Parathyroid adenoma (tissue), 2 donors: ENCODE results near the gene PRX.
"Not testable (repeated sequence)": the region's sequence is repeated elsewhere in the genome, so short reads cannot be mapped to it uniquely, and the experiment has no call there.

Experiments used
- H2AFZ ChIP-seq: fragments of 300-600 bp; sonication (generic); one replicate; pipeline ENCODE4 v1.7.0; 2017; ENCODE audit warnings: antibody characterized with exemption, mild to moderate bottlenecking
- H3K27ac ChIP-seq: fragments of 300-600 bp; sonication (generic); one replicate; pipeline ENCODE4 v1.7.0; 2017
- H3K27me3 ChIP-seq: fragments of 300-600 bp; sonication (generic); one replicate; pipeline ENCODE4 v1.7.0; 2017; ENCODE audit warnings: low read length; ENCODE audit not compliant: control insufficient read depth, insufficient read depth
- H3K36me3 ChIP-seq: fragments of 300-600 bp; sonication (generic); one replicate; pipeline ENCODE4 v1.7.0; 2017; ENCODE audit warnings: low read length; ENCODE audit not compliant: control insufficient read depth, insufficient read depth
- H3K4me1 ChIP-seq: fragments of 300-600 bp; sonication (generic); one replicate; pipeline ENCODE4 v1.7.0; 2017; ENCODE audit warnings: control low read depth
- H3K4me2 ChIP-seq: fragments of 300-600 bp; sonication (generic); one replicate; pipeline ENCODE4 v1.7.0; 2017; ENCODE audit warnings: low read length
- H3K4me3 ChIP-seq: fragments of 300-600 bp; sonication (generic); one replicate; pipeline ENCODE4 v1.7.0; 2017; ENCODE audit warnings: low read depth, low read length
- H3K79me2 ChIP-seq: fragments of 300-600 bp; sonication (generic); one replicate; pipeline ENCODE4 v1.7.0; 2017; ENCODE audit warnings: control low read depth
- H3K9ac ChIP-seq: fragments of 300-600 bp; sonication (generic); one replicate; pipeline ENCODE4 v1.7.0; 2017; ENCODE audit warnings: mild to moderate bottlenecking
- H3K9me3 ChIP-seq: fragments of 300-600 bp; sonication (generic); one replicate; pipeline ENCODE4 v1.7.0; 2017; ENCODE audit warnings: low read length; ENCODE audit not compliant: control insufficient read depth
- TF ChIP-seq, protein P1 (sequence below): fragments of 300-600 bp; sonication (generic); IDR thresholded peaks from one replicate; pipeline ENCODE4 v1.7.0; 2017; ENCODE audit warnings: antibody characterized with exemption, mild to moderate bottlenecking
- donor health status: primary hyperparathyroidism.

The PRX gene

DNA sequence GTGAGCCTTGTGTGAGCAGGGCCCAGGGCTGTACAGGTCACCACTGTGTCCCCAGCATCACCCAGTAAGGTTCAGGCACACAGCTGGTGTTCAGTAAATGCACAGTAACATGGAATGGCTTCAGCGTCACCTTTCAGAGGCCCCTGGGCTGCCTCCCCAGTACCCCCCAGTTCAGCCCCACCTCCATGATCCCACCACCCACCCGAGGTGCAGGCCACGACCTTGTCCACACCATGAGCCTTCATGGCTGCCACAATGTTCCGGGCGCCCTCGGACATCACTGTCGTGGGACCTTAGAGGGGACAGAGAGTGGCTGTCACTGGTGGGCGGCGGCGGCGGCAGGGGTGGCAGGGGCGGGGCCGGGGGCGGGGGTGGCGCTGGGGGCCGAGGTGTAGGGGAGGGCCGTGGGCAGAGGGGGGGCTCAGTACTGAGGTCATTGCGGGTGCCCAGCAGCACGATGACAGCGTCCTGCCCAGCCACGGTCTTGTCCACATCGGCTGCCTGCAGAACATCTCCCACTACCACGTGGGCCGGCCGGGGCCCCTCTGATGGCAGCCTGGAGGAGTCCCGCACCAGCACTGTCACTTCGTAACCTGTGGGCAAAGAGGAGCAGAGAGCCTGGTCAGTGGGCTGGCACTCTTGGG, 44.9 kb upstream of the PRX start:
- Histone ChIP-seq H3K4me1 (no peaks in the 10 kb centered on the region), H3K4me3 (no peak overlapping the region), H3K27me3 (no peaks in the 10 kb centered on the region), H2AFZ (no peak overlapping the region), H3K27ac (no peak overlapping the region), H3K9ac (no peak overlapping the region), H3K4me2 (no peak overlapping the region), H3K79me2 (no peaks in the 10 kb centered on the region), H3K9me3 (no peaks in the 10 kb centered on the region), H3K36me3 (no peaks in the 10 kb centered on the region)
- TF ChIP-seq, protein P1, sequence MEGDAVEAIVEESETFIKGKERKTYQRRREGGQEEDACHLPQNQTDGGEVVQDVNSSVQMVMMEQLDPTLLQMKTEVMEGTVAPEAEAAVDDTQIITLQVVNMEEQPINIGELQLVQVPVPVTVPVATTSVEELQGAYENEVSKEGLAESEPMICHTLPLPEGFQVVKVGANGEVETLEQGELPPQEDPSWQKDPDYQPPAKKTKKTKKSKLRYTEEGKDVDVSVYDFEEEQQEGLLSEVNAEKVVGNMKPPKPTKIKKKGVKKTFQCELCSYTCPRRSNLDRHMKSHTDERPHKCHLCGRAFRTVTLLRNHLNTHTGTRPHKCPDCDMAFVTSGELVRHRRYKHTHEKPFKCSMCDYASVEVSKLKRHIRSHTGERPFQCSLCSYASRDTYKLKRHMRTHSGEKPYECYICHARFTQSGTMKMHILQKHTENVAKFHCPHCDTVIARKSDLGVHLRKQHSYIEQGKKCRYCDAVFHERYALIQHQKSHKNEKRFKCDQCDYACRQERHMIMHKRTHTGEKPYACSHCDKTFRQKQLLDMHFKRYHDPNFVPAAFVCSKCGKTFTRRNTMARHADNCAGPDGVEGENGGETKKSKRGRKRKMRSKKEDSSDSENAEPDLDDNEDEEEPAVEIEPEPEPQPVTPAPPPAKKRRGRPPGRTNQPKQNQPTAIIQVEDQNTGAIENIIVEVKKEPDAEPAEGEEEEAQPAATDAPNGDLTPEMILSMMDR: no peak

DNA sequence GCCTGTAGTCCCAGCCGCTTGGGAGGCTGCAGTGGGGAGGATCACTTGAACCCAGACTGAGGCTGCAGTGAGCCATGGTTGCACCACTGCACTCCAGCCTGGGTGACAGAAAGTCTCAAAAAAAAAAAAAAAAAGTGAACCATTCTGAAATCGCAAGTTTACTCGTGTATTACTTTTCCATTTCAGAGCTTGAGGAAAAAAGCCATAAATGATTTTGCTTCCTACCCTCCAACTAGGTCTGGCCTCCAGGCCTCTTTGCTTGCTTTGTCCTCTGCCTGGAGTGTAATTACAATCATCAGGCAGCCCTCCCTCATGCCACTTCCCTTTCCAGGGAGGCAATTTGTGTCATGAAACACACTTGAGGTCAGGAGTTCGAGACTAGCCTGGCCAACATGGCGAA, 43.9 kb upstream of the PRX start:
- Histone ChIP-seq H3K27ac (no peak overlapping the region), H3K27me3 (no peaks in the 10 kb centered on the region), H3K4me3 (no peak overlapping the region), H3K9me3 (no peaks in the 10 kb centered on the region), H3K79me2 (no peaks in the 10 kb centered on the region), H2AFZ (no peak overlapping the region), H3K9ac (no peak overlapping the region), H3K4me2 (no peak overlapping the region), H3K36me3 (no peaks in the 10 kb centered on the region), H3K4me1 (no peaks in the 10 kb centered on the region)
- TF ChIP-seq, protein P1: no peak

GRCh38 chr19:40453943-40454342, 40.8 kb upstream of the PRX start:
- H3K36me3 ChIP-seq, H3K27me3 ChIP-seq, H3K79me2 ChIP-seq, H3K4me2 ChIP-seq, H3K27ac ChIP-seq, H3K9ac ChIP-seq, H3K4me1 ChIP-seq, H3K9me3 ChIP-seq, H3K4me3 ChIP-seq, H2AFZ ChIP-seq: not testable (repeated sequence)

GRCh38 chr19:40453151-40453735, 40.1 kb upstream of the PRX start:
- TF ChIP-seq, protein P1: no peak
- no peak overlapping the region for H3K4me2 ChIP-seq

DNA sequence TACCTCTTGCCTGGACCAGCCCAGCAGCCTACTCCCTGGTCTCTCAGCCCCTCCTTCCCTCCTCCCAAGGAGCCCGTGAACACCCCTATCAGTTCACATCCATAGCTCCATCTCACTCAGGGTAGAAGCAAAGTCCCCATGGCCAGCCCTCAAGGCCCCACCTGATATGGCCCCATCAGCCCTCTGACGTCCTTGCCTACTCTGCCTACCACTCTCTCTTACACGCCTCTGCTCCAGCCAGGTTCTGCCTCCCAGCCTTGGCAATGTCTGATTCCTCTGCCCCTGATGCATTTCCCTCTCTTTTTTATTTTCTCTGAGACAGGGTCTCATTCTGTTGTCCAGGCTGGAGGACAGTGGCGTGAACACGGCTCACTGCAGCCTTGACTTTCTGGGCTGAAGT, 38.8 kb upstream of the PRX start:
- Histone ChIP-seq H3K4me1 (no peaks in the 10 kb centered on the region), H3K36me3 (no peaks in the 10 kb centered on the region)

More at GRCh38 chr19:40453151-40453735, 40.1 kb upstream of the PRX start:
- Histone ChIP-seq H3K9me3 (no peaks in the 10 kb centered on the region), H3K79me2 (no peaks in the 10 kb centered on the region), H3K9ac (no peak overlapping the region), H3K27ac (no peak overlapping the region), H2AFZ (no peak overlapping the region), H3K4me1 (no peaks in the 10 kb centered on the region), H3K27me3 (no peaks in the 10 kb centered on the region), H3K36me3 (no peaks in the 10 kb centered on the region), H3K4me3 (no peak overlapping the region)

More for the DNA sequence above, 38.8 kb upstream of the PRX start:
- Histone ChIP-seq H3K9me3 (no peaks in the 10 kb centered on the region), H3K27ac (no peak overlapping the region), H3K27me3 (no peaks in the 10 kb centered on the region), H3K4me2 (no peak overlapping the region), H3K9ac (no peak overlapping the region), H3K79me2 (no peaks in the 10 kb centered on the region), H3K4me3 (no peak overlapping the region), H2AFZ (no peak overlapping the region)
- TF ChIP-seq, protein P1: no peak
